ENCODE results near the gene FOCAD. TPM values are rescaled to one million over a fixed set of nuclear protein-coding genes. Genes with fewer than 3 reads are reported as not detected.

Gene FOCAD
- total RNA-seq, 2 experiments from 2014 or later, result 37.3 to 42.8 TPM

- Mint-ChIP-seq H3K27me3 (no peaks in the 10 kb centered on the region), H3K4me3 (no peak overlapping the region), H3K27ac (no peak overlapping the region), H3K9me3 (no peaks in the 10 kb centered on the region), H3K36me3 (ENCODE audit: low read depth) (no peaks in the 10 kb centered on the region), H3K4me1 (ENCODE audit: low read depth) (peaks cover 5% of the 10 kb centered on the region)
- ChIA-PET CTCF (no interaction called here), POLR2A (no interaction called here)
- no peak for DNase-seq
- ATAC-seq, result no peak
- intact Hi-C loops (cut with micrococcal nuclease), result no loop called here
- TF ChIP-seq, protein P1, sequence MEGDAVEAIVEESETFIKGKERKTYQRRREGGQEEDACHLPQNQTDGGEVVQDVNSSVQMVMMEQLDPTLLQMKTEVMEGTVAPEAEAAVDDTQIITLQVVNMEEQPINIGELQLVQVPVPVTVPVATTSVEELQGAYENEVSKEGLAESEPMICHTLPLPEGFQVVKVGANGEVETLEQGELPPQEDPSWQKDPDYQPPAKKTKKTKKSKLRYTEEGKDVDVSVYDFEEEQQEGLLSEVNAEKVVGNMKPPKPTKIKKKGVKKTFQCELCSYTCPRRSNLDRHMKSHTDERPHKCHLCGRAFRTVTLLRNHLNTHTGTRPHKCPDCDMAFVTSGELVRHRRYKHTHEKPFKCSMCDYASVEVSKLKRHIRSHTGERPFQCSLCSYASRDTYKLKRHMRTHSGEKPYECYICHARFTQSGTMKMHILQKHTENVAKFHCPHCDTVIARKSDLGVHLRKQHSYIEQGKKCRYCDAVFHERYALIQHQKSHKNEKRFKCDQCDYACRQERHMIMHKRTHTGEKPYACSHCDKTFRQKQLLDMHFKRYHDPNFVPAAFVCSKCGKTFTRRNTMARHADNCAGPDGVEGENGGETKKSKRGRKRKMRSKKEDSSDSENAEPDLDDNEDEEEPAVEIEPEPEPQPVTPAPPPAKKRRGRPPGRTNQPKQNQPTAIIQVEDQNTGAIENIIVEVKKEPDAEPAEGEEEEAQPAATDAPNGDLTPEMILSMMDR (IDR thresholded peaks at IDR 0.05), result no peak
These were observed 120.6 kb downstream of the FOCAD start for GRCh38 chr9:20804489-20805250.

GRCh38 chr9:20805766-20806165, 121.7 kb downstream of the FOCAD start:
- ChIA-PET CTCF (no interaction called here), POLR2A (no interaction called here)
- intact Hi-C loops (cut with micrococcal nuclease), result no loop called here
- Mint-ChIP-seq H3K4me1 (ENCODE audit: low read depth) (peaks cover 5% of the 10 kb centered on the region), H3K36me3 (ENCODE audit: low read depth) (no peaks in the 10 kb centered on the region), H3K27me3 (no peaks in the 10 kb centered on the region), H3K9me3 (no peaks in the 10 kb centered on the region), H3K4me3 (no peak overlapping the region), H3K27ac (no peak overlapping the region)
- ATAC-seq (no peak), DNase-seq (no peak)
- TF ChIP-seq, protein P1 (IDR thresholded peaks at IDR 0.05), result no peak

DNA sequence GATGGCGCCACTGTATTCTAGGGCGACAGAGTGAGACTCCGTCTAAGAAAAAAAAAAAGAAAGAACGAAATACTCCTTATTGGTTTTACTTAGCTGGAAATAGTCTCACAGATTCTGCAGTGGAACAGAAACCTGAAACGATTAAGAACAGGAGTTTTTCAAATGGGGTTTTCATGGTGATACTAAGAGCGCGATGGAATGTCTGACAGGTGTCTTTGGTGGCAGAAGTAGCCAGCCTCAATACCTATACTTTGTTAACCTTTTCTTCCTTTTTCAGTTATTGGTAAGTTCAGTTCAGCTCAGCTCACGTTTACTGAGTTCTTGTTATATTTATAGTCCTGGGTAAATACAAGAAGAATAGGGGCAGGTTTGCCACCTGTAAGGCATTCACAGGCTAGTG, 123.9 kb downstream of the FOCAD start:
- Mint-ChIP-seq H3K27ac (no peak overlapping the region), H3K27me3 (no peaks in the 10 kb centered on the region), H3K9me3 (no peaks in the 10 kb centered on the region), H3K36me3 (ENCODE audit: low read depth) (no peaks in the 10 kb centered on the region), H3K4me1 (ENCODE audit: low read depth) (peaks cover 5% of the 10 kb centered on the region), H3K4me3 (no peak overlapping the region)
- TF ChIP-seq, protein P1 (IDR thresholded peaks at IDR 0.05), result no peak
- CTCF ChIA-PET, result interaction anchor here (0.6 to 1.8 kb wide), 3 partner anchors 19 to 183 kb away, joined by 3 to 4 read pairs (median 3); no protein-coding TSS in a partner anchor
- ATAC-seq, result no peak
- intact Hi-C loops (cut with micrococcal nuclease), result no loop called here
- DNase-seq, result no peak
- POLR2A ChIA-PET, result no interaction called here

GRCh38 chr9:20811872-20812271, 127.8 kb downstream of the FOCAD start:
- Mint-ChIP-seq H3K4me3 (no peak overlapping the region), H3K9me3 (no peaks in the 10 kb centered on the region), H3K27ac (no peak overlapping the region), H3K36me3 (ENCODE audit: low read depth) (no peaks in the 10 kb centered on the region), H3K27me3 (no peaks in the 10 kb centered on the region), H3K4me1 (ENCODE audit: low read depth) (peaks cover 5% of the 10 kb centered on the region)
- intact Hi-C loops (cut with micrococcal nuclease), result no loop called here
- ATAC-seq (no peak), DNase-seq (no peak)
- TF ChIP-seq, protein P1 (IDR thresholded peaks at IDR 0.05), result no peak
- ChIA-PET POLR2A (interaction anchor here (0.6 kb wide), 1 partner anchor 70 kb away, joined by 3 read pairs; no protein-coding TSS in a partner anchor), CTCF (interaction anchor here (0.9 to 1.5 kb wide), 2 partner anchors 55 to 73 kb away, joined by 3 read pairs; no protein-coding TSS in a partner anchor)

- TF ChIP-seq, protein P1 (IDR thresholded peaks at IDR 0.05), result no peak
- no peaks in the 10 kb centered on the region for H3K4me1 Mint-ChIP-seq (ENCODE audit: low read depth)
- no peak overlapping the region for H3K4me3 Mint-ChIP-seq
- H3K27ac Mint-ChIP-seq, result no peak overlapping the region
- intact Hi-C loops (cut with micrococcal nuclease), result no loop called here
- no peaks in the 10 kb centered on the region for H3K9me3 Mint-ChIP-seq
- H3K36me3 Mint-ChIP-seq (ENCODE audit: low read depth), result no peaks in the 10 kb centered on the region
- DNase-seq (no peak), ATAC-seq (no peak)
- ChIA-PET CTCF (no interaction called here), POLR2A (no interaction called here)
- H3K27me3 Mint-ChIP-seq, result no peaks in the 10 kb centered on the region
These were observed 132.1 kb downstream of the FOCAD start for GRCh38 chr9:20815923-20816703.
